ENCODE measurements around the gene NCMAP.
"Not testable (repeated sequence)": the region's sequence is repeated elsewhere in the genome, so short reads cannot be mapped to it uniquely, and the experiment has no call there.

DNA sequence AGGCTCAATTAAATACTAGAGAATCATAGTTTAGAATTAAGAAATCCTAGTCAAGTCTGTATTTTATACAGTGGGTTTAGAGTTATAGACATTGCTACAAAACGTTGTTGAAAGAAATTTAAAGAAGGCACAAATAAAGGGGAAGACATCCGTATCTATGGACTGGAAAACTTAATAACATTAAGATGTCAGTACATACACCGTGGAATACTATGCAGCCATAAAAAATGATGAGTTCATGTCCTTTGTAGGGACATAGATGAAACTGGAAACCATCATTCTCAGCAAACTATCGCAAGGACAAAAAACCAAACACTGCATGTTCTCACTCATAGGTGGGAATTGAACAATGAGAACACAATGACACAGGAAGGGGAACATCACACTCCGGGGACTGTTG, 35.6 kb upstream of the NCMAP start:
- TF ChIP-seq, protein P1, sequence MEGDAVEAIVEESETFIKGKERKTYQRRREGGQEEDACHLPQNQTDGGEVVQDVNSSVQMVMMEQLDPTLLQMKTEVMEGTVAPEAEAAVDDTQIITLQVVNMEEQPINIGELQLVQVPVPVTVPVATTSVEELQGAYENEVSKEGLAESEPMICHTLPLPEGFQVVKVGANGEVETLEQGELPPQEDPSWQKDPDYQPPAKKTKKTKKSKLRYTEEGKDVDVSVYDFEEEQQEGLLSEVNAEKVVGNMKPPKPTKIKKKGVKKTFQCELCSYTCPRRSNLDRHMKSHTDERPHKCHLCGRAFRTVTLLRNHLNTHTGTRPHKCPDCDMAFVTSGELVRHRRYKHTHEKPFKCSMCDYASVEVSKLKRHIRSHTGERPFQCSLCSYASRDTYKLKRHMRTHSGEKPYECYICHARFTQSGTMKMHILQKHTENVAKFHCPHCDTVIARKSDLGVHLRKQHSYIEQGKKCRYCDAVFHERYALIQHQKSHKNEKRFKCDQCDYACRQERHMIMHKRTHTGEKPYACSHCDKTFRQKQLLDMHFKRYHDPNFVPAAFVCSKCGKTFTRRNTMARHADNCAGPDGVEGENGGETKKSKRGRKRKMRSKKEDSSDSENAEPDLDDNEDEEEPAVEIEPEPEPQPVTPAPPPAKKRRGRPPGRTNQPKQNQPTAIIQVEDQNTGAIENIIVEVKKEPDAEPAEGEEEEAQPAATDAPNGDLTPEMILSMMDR (IDR thresholded peaks at IDR 0.05) = not testable (repeated sequence)
- TF ChIP-seq POLR2AphosphoS5 (IDR thresholded peaks at IDR 0.05; ENCODE audit: low read depth, low read length) = not testable (repeated sequence)

Data from Panc1 (cell line).